Breast epithelium (tissue), 4 donors: ENCODE measurements around the gene PIP5K1A. TPM values are rescaled to one million over a fixed set of nuclear protein-coding genes. Genes with fewer than 3 reads are reported as not detected.

ENCODE experiments used
- DNase-seq, 2 donors: peaks; one replicate each; pipeline ENCODE4 v3.0.0-alpha.2; 2019; ENCODE audit warnings: low spot score in 2 of 2
- H3K27ac ChIP-seq, 2 donors: fragments of 200-600 bp; sonication (generic) in 1 of 2; one replicate each; pipeline ENCODE4 v1.5.1; 2016 to 2019; ENCODE audit warnings: mild to moderate bottlenecking in 1 of 2
- H3K27me3 ChIP-seq, 2 donors: fragments of 200-600 bp; sonication (generic) in 1 of 2; one replicate each; pipeline versions ENCODE4 v1.5.1 to v1.6.0; 2017 to 2019; ENCODE audit warnings: control low read depth in 1 of 2, mild to moderate bottlenecking in 1 of 2
- H3K36me3 ChIP-seq: fragments of 200-600 bp; one replicate; pipeline ENCODE4 v1.5.1; 2019
- H3K4me1 ChIP-seq, 2 donors: fragments of 200-600 bp; sonication (generic); one replicate each; pipeline ENCODE4 v1.5.1; 2016 to 2019; ENCODE audit warnings: control low read depth in 1 of 2
- H3K4me3 ChIP-seq, 3 donors: fragments of 200-600 bp; sonication (generic); 1 replicate in 2 of 3; 2 replicates in 1 of 3; pipeline ENCODE4 v1.5.1; 2016 to 2019; ENCODE audit warnings: mild to moderate bottlenecking in 3 of 3, moderate library complexity in 2 of 3
- H3K9me3 ChIP-seq, 2 donors: fragments of 200-600 bp; sonication (generic) in 1 of 2; one replicate each; pipeline ENCODE4 v1.5.1; 2016 to 2019; ENCODE audit warnings: control low read depth in 1 of 2
- POLR2A ChIP-seq: fragments of 450-650 bp; IDR thresholded peaks from one replicate; pipeline ENCODE4 v1.6.1; 2016; ENCODE audit warnings: antibody characterized with exemption, mild to moderate bottlenecking, moderate library complexity
- POLR2AphosphoS5 ChIP-seq, 3 donors: sonication (generic); formaldehyde crosslinking; IDR thresholded peaks; one replicate each; pipeline ENCODE4 v1.6.1; 2017; ENCODE audit warnings: antibody characterized with exemption in 3 of 3
- intact Hi-C: fragments of 100-400 bp; cut with DNase I; formaldehyde crosslinking; loops from one replicate; pipeline ENCODE4 v1.15.1; 2023; ENCODE audit warnings: low total_unique reads
- total RNA-seq, 3 donors: library from RNA; depleted of rRNA; stranded (reverse); fragments of >200 nt; gene quantifications; one replicate each; pipeline ENCODE4 v1.1.0, GENCODE V29; 2016
- TF ChIP-seq, protein P1 (sequence below), 3 donors: fragments of 450-650 bp; IDR thresholded peaks; one replicate each; pipeline ENCODE4 v1.5.1; 2016 to 2017; ENCODE audit warnings: antibody characterized with exemption in 3 of 3, mild to moderate bottlenecking in 3 of 3, moderate library complexity in 3 of 3

Gene PIP5K1A
- total RNA-seq, 3 donors from 2014 or later = 38.1 to 87.2 (median 61.6) TPM

- no peak overlapping the region for H3K27ac ChIP-seq
- H3K4me3 ChIP-seq = no peak overlapping the region
- H3K4me1 ChIP-seq = no peaks in the 10 kb centered on the region
- DNase-seq = no peak
- no peaks in the 10 kb centered on the region for H3K36me3 ChIP-seq
- no peaks in the 10 kb centered on the region for H3K9me3 ChIP-seq
- intact Hi-C loops = no loop called here
- TF ChIP-seq POLR2A (no peak), POLR2AphosphoS5 (IDR thresholded peaks at IDR 0.05) (no peak)
- TF ChIP-seq, protein P1, sequence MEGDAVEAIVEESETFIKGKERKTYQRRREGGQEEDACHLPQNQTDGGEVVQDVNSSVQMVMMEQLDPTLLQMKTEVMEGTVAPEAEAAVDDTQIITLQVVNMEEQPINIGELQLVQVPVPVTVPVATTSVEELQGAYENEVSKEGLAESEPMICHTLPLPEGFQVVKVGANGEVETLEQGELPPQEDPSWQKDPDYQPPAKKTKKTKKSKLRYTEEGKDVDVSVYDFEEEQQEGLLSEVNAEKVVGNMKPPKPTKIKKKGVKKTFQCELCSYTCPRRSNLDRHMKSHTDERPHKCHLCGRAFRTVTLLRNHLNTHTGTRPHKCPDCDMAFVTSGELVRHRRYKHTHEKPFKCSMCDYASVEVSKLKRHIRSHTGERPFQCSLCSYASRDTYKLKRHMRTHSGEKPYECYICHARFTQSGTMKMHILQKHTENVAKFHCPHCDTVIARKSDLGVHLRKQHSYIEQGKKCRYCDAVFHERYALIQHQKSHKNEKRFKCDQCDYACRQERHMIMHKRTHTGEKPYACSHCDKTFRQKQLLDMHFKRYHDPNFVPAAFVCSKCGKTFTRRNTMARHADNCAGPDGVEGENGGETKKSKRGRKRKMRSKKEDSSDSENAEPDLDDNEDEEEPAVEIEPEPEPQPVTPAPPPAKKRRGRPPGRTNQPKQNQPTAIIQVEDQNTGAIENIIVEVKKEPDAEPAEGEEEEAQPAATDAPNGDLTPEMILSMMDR (IDR thresholded peaks at IDR 0.05) = no peak
- no peaks in the 10 kb centered on the region for H3K27me3 ChIP-seq
Measured at GRCh38 chr1:151221616-151222015, 23.3 kb downstream of the PIP5K1A start.

- Histone ChIP-seq H3K9me3 (no peaks in the 10 kb centered on the region), H3K36me3 (no peaks in the 10 kb centered on the region), H3K27me3 (no peaks in the 10 kb centered on the region), H3K4me1 (no peaks in the 10 kb centered on the region), H3K27ac (no peak overlapping the region), H3K4me3 (no peak overlapping the region)
- intact Hi-C loops = no loop called here
- DNase-seq = no peak
- no peak for TF ChIP-seq POLR2A
- TF ChIP-seq, protein P1 (IDR thresholded peaks at IDR 0.05) = no peak
- TF ChIP-seq POLR2AphosphoS5 (IDR thresholded peaks at IDR 0.05) = no peak
Measured at GRCh38 chr1:151222130-151222529, 23.8 kb downstream of the PIP5K1A start.

GRCh38 chr1:151235235-151235634, 36.9 kb downstream of the PIP5K1A start:
- no peak overlapping the region for H3K4me3 ChIP-seq
- no peaks in the 10 kb centered on the region for H3K9me3 ChIP-seq
- no peak overlapping the region for H3K27ac ChIP-seq
- TF ChIP-seq POLR2A = no peak
- TF ChIP-seq, protein P1 (IDR thresholded peaks at IDR 0.05) = no peak
- intact Hi-C loops = no loop called here
- no peak for DNase-seq
- peaks cover 8% of the 10 kb centered on the region for H3K36me3 ChIP-seq
- no peaks in the 10 kb centered on the region for H3K4me1 ChIP-seq
- no peaks in the 10 kb centered on the region for H3K27me3 ChIP-seq

DNA sequence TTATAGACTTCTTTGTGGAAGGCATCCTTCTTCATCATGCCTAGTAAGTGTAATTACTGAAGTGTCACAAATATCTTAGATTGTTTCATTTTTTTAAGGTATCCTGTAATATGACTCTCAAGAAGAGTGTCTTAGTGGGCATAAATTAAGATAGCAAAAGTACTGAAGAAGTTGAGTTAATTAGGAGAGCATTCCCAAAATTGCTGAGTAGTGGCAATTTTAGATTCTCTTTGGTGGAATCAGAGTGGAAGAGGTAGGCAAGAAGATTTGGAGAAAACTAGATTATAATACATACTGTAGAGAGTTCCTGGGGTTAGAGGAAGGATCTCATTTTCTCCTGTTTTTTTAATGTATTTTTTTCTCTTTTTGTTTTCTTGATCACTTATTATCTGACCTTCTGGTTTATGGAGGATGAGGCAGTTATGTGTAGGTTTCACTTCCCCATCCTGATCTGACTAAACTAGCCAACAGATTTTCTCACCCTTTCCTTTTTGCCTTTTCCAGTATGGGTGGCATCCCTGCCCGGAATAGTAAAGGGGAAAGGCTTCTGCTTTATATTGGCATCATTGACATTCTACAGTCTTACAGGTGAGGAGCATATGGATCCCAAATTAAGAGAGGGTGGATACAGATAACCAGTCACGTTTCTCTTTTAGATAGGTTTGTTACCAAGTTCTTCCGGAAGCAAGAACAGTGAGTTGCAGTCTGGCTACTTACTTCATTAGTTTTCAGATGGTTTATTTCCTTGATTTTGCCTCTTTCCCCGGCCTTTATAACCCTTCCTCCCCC, 39.5 kb downstream of the PIP5K1A start:
- no peaks in the 10 kb centered on the region for H3K4me1 ChIP-seq
- intact Hi-C loops = no loop called here
- no peak overlapping the region for H3K27ac ChIP-seq
- no peaks in the 10 kb centered on the region for H3K9me3 ChIP-seq
- H3K27me3 ChIP-seq = no peaks in the 10 kb centered on the region
- no peak overlapping the region for H3K4me3 ChIP-seq
- no peaks in the 10 kb centered on the region for H3K36me3 ChIP-seq
- no peak for DNase-seq
- no peak for TF ChIP-seq POLR2A
- TF ChIP-seq POLR2AphosphoS5 (IDR thresholded peaks at IDR 0.05) = no peak
- TF ChIP-seq, protein P1 (IDR thresholded peaks at IDR 0.05) = no peak

DNA sequence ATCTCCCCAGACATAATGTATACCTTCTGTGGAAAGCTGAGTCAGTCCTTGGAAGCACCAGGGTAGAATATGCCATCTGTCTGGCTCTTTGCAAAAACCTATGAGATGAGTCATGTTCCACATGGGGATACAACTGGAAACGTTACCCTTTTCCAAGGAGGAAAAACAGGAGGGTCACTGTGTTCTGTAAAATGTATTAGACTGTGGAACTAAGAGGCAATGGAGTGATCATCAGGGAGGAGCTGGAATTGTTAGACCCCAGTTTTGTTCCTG, 40.1 kb downstream of the PIP5K1A start:
- Histone ChIP-seq H3K36me3 (no peaks in the 10 kb centered on the region), H3K27me3 (no peaks in the 10 kb centered on the region), H3K9me3 (no peaks in the 10 kb centered on the region), H3K4me1 (no peaks in the 10 kb centered on the region), H3K4me3 (no peak overlapping the region), H3K27ac (no peak overlapping the region)
- no peak for DNase-seq
- intact Hi-C loops = no loop called here
- TF ChIP-seq POLR2AphosphoS5 (IDR thresholded peaks at IDR 0.05) = no peak
- TF ChIP-seq POLR2A = no peak
- TF ChIP-seq, protein P1 (IDR thresholded peaks at IDR 0.05) = no peak
